Esophagus squamous epithelium (tissue), 4 donors: ENCODE data around the gene TSPAN9.

Experiments
- POLR2A ChIP-seq, 4 donors: fragments of 450-650 bp; IDR thresholded peaks; one replicate each; pipeline ENCODE4 v1.6.1; 2017; ENCODE audit warnings: antibody characterized with exemption in 4 of 4, mild to moderate bottlenecking in 4 of 4, moderate library complexity in 3 of 4
- TF ChIP-seq, protein P1 (sequence below), 6 experiments: fragments of 450-650 bp in 4 of 6; fragments of 200-600 bp in 2 of 6; sonication (generic) in 2 of 6; IDR thresholded peaks; one replicate each; pipeline ENCODE4 v1.5.1; 2016 to 2019; ENCODE audit warnings: antibody characterized with exemption in 6 of 6, mild to moderate bottlenecking in 4 of 6, moderate library complexity in 4 of 6

DNA sequence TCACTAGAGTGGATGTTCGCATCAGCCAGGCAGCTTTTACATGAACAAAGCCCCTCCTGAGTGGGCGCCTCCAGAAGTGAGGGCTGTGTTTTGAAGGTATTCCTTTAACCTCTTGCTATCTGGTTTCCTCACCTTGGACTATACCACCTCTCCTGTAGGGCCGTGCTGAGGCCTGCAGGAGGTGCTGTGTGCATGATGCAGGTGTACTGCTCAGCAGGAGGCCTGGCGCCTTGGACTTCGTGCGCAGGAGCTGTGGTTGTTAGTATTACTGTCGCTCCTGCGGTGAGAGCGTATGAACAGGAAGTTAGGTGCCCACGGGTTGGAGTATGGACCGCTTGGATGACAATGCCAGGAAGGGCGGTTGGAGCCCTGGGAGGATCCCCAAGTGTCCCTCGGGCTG is 130.7 kb downstream of the TSPAN9 start:
- TF ChIP-seq, protein P1, sequence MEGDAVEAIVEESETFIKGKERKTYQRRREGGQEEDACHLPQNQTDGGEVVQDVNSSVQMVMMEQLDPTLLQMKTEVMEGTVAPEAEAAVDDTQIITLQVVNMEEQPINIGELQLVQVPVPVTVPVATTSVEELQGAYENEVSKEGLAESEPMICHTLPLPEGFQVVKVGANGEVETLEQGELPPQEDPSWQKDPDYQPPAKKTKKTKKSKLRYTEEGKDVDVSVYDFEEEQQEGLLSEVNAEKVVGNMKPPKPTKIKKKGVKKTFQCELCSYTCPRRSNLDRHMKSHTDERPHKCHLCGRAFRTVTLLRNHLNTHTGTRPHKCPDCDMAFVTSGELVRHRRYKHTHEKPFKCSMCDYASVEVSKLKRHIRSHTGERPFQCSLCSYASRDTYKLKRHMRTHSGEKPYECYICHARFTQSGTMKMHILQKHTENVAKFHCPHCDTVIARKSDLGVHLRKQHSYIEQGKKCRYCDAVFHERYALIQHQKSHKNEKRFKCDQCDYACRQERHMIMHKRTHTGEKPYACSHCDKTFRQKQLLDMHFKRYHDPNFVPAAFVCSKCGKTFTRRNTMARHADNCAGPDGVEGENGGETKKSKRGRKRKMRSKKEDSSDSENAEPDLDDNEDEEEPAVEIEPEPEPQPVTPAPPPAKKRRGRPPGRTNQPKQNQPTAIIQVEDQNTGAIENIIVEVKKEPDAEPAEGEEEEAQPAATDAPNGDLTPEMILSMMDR (IDR thresholded peaks at IDR 0.05): peak in 1 of 6 experiments; percentile 30
- TF ChIP-seq POLR2A (IDR thresholded peaks at IDR 0.05): no peak
